ENCODE data around the gene PLPPR5.

PLPPR5 gene

DNA sequence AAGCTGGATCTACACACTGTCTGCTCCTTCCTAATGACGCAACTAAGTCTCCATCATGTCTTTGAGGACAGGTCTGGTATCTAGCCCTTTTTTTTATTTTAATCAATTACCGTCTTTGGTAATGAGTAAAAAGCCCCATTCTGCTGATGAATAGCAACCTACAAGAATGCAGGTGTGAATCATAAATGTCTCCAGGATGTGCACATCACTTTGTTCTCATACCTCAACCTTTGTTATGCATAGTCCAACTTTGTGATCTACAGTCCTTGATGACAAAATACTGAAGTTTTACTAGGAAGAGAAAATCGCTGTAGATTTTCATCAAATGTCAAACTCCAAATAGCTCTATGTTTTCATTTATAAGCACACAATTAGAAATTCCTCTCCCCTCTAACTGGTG, 39.3 kb downstream of the PLPPR5 start:
- H3K27ac ChIP-seq (ENCODE audit: low read length): no peak overlapping the region
- no peaks in the 10 kb centered on the region for H3K27me3 ChIP-seq (ENCODE audit: insufficient read depth, low read length)
- H3K9ac ChIP-seq (ENCODE audit: low read depth, low read length): no peak overlapping the region
- H3K9me3 ChIP-seq (ENCODE audit: insufficient read depth, low read depth, low read length): no peaks in the 10 kb centered on the region
- H3K4me3 ChIP-seq (ENCODE audit: low read length): no peak overlapping the region
- H3K4me1 ChIP-seq (ENCODE audit: insufficient read depth, low read length): peaks cover 33% of the 10 kb centered on the region
- no peaks in the 10 kb centered on the region for H3K36me3 ChIP-seq (ENCODE audit: insufficient read depth, low read depth, low read length)

GRCh38 chr1:98964198-98964597, 40.5 kb downstream of the PLPPR5 start:
- H3K4me1 ChIP-seq (ENCODE audit: insufficient read depth, low read length): peaks cover 30% of the 10 kb centered on the region

GRCh38 chr1:98963064-98963758, 41.5 kb downstream of the PLPPR5 start:
- no peak overlapping the region for H3K9ac ChIP-seq (ENCODE audit: low read depth, low read length)
- no peaks in the 10 kb centered on the region for H3K36me3 ChIP-seq (ENCODE audit: insufficient read depth, low read depth, low read length)
- H3K9me3 ChIP-seq (ENCODE audit: insufficient read depth, low read depth, low read length): no peaks in the 10 kb centered on the region
- H3K4me3 ChIP-seq (ENCODE audit: low read length): no peak overlapping the region
- no peaks in the 10 kb centered on the region for H3K27me3 ChIP-seq (ENCODE audit: insufficient read depth, low read length)
- H3K27ac ChIP-seq (ENCODE audit: low read length): no peak overlapping the region
- H3K4me1 ChIP-seq (ENCODE audit: insufficient read depth, low read length): peaks cover 28% of the 10 kb centered on the region

More at GRCh38 chr1:98964198-98964597, 40.5 kb downstream of the PLPPR5 start:
- Histone ChIP-seq H3K27ac (ENCODE audit: low read length) (no peak overlapping the region), H3K36me3 (ENCODE audit: insufficient read depth, low read depth, low read length) (no peaks in the 10 kb centered on the region), H3K27me3 (ENCODE audit: insufficient read depth, low read length) (no peaks in the 10 kb centered on the region), H3K4me3 (ENCODE audit: low read length) (no peak overlapping the region), H3K9me3 (ENCODE audit: insufficient read depth, low read depth, low read length) (no peaks in the 10 kb centered on the region), H3K9ac (ENCODE audit: low read depth, low read length) (no peak overlapping the region)

GRCh38 chr1:98962156-98962555, 42.5 kb downstream of the PLPPR5 start:
- Histone ChIP-seq H3K9me3 (ENCODE audit: insufficient read depth, low read depth, low read length) (no peaks in the 10 kb centered on the region), H3K4me3 (ENCODE audit: low read length) (no peak overlapping the region), H3K4me1 (ENCODE audit: insufficient read depth, low read length) (peaks cover 21% of the 10 kb centered on the region), H3K9ac (ENCODE audit: low read depth, low read length) (no peak overlapping the region), H3K27me3 (ENCODE audit: insufficient read depth, low read length) (no peaks in the 10 kb centered on the region), H3K36me3 (ENCODE audit: insufficient read depth, low read depth, low read length) (no peaks in the 10 kb centered on the region), H3K27ac (ENCODE audit: low read length) (no peak overlapping the region)

- no peaks in the 10 kb centered on the region for H3K27me3 ChIP-seq (ENCODE audit: insufficient read depth, low read length)
- H3K9me3 ChIP-seq (ENCODE audit: insufficient read depth, low read depth, low read length): no peaks in the 10 kb centered on the region
- no peaks in the 10 kb centered on the region for H3K4me1 ChIP-seq (ENCODE audit: insufficient read depth, low read length)
- no peak overlapping the region for H3K4me3 ChIP-seq (ENCODE audit: low read length)
- H3K9ac ChIP-seq (ENCODE audit: low read depth, low read length): no peak overlapping the region
- no peaks in the 10 kb centered on the region for H3K36me3 ChIP-seq (ENCODE audit: insufficient read depth, low read depth, low read length)
- H3K27ac ChIP-seq (ENCODE audit: low read length): no peak overlapping the region
These were observed 55.0 kb downstream of the PLPPR5 start for GRCh38 chr1:98949621-98950020.

DNA sequence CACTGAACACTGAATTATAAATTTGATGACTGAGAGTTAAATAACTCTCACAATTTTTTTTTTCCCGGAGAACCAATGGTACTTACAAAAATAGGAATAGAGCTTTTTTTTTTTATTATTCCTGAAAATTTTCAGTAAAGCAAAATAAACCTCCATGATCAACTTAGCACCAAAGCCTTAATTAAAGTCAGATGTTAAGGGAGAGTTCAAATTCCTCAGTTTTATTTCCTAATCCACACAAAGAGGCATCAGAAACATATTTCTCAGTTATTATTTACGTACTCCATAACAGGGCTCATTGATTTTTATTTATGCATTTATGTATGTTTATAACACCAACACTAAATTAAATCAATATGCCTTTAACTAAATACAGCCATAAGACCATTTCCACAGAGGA, 55.5 kb downstream of the PLPPR5 start:
- H3K9ac ChIP-seq (ENCODE audit: low read depth, low read length): no peak overlapping the region
- no peaks in the 10 kb centered on the region for H3K36me3 ChIP-seq (ENCODE audit: insufficient read depth, low read depth, low read length)
- H3K27me3 ChIP-seq (ENCODE audit: insufficient read depth, low read length): no peaks in the 10 kb centered on the region
- no peaks in the 10 kb centered on the region for H3K4me1 ChIP-seq (ENCODE audit: insufficient read depth, low read length)
- no peaks in the 10 kb centered on the region for H3K9me3 ChIP-seq (ENCODE audit: insufficient read depth, low read depth, low read length)
- no peak overlapping the region for H3K4me3 ChIP-seq (ENCODE audit: low read length)
- no peak overlapping the region for H3K27ac ChIP-seq (ENCODE audit: low read length)

- Histone ChIP-seq H3K27ac (ENCODE audit: low read length) (no peak overlapping the region), H3K9me3 (ENCODE audit: insufficient read depth, low read depth, low read length) (no peaks in the 10 kb centered on the region), H3K27me3 (ENCODE audit: insufficient read depth, low read length) (no peaks in the 10 kb centered on the region), H3K36me3 (ENCODE audit: insufficient read depth, low read depth, low read length) (no peaks in the 10 kb centered on the region), H3K9ac (ENCODE audit: low read depth, low read length) (no peak overlapping the region), H3K4me1 (ENCODE audit: insufficient read depth, low read length) (no peaks in the 10 kb centered on the region), H3K4me3 (ENCODE audit: low read length) (no peak overlapping the region)
These were observed 57.6 kb downstream of the PLPPR5 start for GRCh38 chr1:98947071-98947470.

DNA sequence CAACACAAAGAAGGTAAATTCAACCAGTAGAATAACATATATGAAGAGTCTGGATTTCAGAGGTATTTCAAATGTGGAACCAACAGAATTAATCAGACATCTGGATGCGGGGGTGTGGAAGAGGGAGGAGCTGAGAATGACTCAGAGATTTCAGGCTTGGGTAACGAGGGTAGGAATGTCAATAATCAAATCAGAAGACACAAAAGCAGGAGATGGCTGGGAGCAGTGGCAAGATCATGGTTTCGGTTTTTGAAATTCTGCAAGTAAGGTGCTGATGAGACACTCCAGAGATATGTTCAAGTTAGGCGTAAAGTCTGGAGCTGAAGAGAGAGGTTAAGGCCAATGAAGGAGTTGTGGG, 64.0 kb downstream of the PLPPR5 start:
- H3K9ac ChIP-seq (ENCODE audit: low read depth, low read length): no peak overlapping the region
- H3K4me3 ChIP-seq (ENCODE audit: low read length): no peak overlapping the region
- no peaks in the 10 kb centered on the region for H3K36me3 ChIP-seq (ENCODE audit: insufficient read depth, low read depth, low read length)
- H3K27me3 ChIP-seq (ENCODE audit: insufficient read depth, low read length): no peaks in the 10 kb centered on the region
- H3K27ac ChIP-seq (ENCODE audit: low read length): no peak overlapping the region
- no peaks in the 10 kb centered on the region for H3K9me3 ChIP-seq (ENCODE audit: insufficient read depth, low read depth, low read length)
- H3K4me1 ChIP-seq (ENCODE audit: insufficient read depth, low read length): no peaks in the 10 kb centered on the region

DNA sequence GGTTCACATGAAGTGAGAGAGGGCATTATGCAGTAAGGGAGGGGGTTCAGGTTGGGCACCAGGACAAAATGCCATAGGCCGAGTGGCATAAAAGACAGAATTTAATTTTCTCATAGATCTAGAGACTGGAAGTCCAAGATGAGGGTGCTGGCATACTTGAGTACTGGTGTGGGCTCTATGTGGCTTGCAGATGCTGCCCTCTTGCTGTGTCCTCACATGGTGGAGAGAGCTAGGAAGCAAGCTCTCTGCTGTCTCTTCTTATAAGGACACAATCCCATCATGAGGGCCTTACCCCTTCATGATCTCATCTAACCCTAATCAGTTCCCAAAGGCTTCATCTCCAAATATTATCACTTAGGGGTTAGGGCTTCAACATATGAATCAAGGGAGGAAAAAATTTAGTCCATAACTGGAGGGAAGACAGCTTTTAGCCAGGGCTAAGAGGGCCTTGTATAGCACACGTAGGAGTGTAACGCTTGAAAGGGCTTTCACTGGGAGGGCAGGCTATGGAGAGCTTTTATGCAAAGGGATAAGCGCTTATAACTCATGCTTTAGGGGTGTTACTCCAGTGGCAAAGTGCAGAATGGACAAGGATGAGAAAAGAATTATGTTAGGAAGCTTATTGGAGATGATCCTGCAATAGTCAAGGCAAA, 64.5 kb downstream of the PLPPR5 start:
- H3K27me3 ChIP-seq (ENCODE audit: insufficient read depth, low read length): no peaks in the 10 kb centered on the region
- H3K9me3 ChIP-seq (ENCODE audit: insufficient read depth, low read depth, low read length): no peaks in the 10 kb centered on the region
- H3K36me3 ChIP-seq (ENCODE audit: insufficient read depth, low read depth, low read length): no peaks in the 10 kb centered on the region
- H3K4me1 ChIP-seq (ENCODE audit: insufficient read depth, low read length): no peaks in the 10 kb centered on the region
- no peak overlapping the region for H3K4me3 ChIP-seq (ENCODE audit: low read length)
- no peak overlapping the region for H3K9ac ChIP-seq (ENCODE audit: low read depth, low read length)
- no peak overlapping the region for H3K27ac ChIP-seq (ENCODE audit: low read length)

- no peak overlapping the region for H3K27ac ChIP-seq (ENCODE audit: low read length)
- H3K9me3 ChIP-seq (ENCODE audit: insufficient read depth, low read depth, low read length): no peaks in the 10 kb centered on the region
- H3K9ac ChIP-seq (ENCODE audit: low read depth, low read length): no peak overlapping the region
- H3K27me3 ChIP-seq (ENCODE audit: insufficient read depth, low read length): no peaks in the 10 kb centered on the region
- no peaks in the 10 kb centered on the region for H3K4me1 ChIP-seq (ENCODE audit: insufficient read depth, low read length)
- no peak overlapping the region for H3K4me3 ChIP-seq (ENCODE audit: low read length)
- H3K36me3 ChIP-seq (ENCODE audit: insufficient read depth, low read depth, low read length): no peaks in the 10 kb centered on the region
These were observed 65.2 kb downstream of the PLPPR5 start for GRCh38 chr1:98939471-98939870.

DNA sequence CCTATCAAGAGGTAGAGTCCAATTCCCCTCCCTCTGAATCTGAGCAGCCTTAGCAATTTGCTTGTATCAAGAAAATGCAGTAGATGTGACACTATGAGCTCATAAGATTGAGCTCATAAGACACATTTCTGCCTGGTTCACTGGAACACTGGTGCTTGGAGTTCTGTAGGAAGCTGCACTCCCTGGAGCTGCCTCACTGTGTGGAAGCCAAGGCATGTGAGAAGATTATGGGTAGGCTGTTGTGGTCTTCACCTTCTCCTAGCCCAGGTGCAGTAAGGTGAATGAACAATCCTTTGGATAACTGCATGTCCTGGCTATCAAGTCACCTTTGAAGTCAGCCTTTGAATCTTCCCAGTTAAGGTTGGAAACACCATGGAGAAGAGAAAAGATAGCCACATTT, 67.3 kb downstream of the PLPPR5 start:
- H3K4me1 ChIP-seq (ENCODE audit: insufficient read depth, low read length): no peaks in the 10 kb centered on the region; the same call in 1 of the 2 replicates
- no peaks in the 10 kb centered on the region for H3K27me3 ChIP-seq (ENCODE audit: insufficient read depth, low read length)
- H3K9ac ChIP-seq (ENCODE audit: low read depth, low read length): no peak overlapping the region
- no peak overlapping the region for H3K4me3 ChIP-seq (ENCODE audit: low read length)
- H3K36me3 ChIP-seq (ENCODE audit: insufficient read depth, low read depth, low read length): no peaks in the 10 kb centered on the region
- H3K27ac ChIP-seq (ENCODE audit: low read length): no peak overlapping the region
- H3K9me3 ChIP-seq (ENCODE audit: insufficient read depth, low read depth, low read length): no peaks in the 10 kb centered on the region

DNA sequence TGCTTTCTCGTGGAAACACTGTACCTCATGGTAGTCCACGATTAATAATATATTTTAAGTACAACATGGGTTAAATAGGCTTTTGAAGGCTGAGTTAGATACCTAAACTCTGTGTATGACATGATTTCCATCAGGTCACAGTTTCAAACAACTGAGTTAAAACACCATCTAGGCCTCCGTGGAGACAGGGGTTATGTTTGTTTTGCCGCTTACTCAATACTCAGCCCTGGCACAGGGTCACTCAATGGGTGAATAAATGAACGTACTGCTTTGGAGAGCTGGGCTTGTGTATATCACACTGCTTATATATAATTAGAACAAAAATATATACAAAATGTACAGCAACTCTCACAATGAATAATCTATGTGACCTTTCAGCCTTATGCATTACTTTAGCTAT, 72.5 kb downstream of the PLPPR5 start:
- H3K4me3 ChIP-seq (ENCODE audit: low read length): no peak overlapping the region
- H3K27ac ChIP-seq (ENCODE audit: low read length): no peak overlapping the region
- H3K27me3 ChIP-seq (ENCODE audit: insufficient read depth, low read length): no peaks in the 10 kb centered on the region
- H3K9ac ChIP-seq (ENCODE audit: low read depth, low read length): no peak overlapping the region
- no peaks in the 10 kb centered on the region for H3K9me3 ChIP-seq (ENCODE audit: insufficient read depth, low read depth, low read length)
- no peaks in the 10 kb centered on the region; the same call in 1 of the 2 replicates for H3K4me1 ChIP-seq (ENCODE audit: insufficient read depth, low read length)
- H3K36me3 ChIP-seq (ENCODE audit: insufficient read depth, low read depth, low read length): no peaks in the 10 kb centered on the region

All from iPS-20b (cell line).